Measurements from ENCODE around the gene PLD2.

Gene PLD2

DNA sequence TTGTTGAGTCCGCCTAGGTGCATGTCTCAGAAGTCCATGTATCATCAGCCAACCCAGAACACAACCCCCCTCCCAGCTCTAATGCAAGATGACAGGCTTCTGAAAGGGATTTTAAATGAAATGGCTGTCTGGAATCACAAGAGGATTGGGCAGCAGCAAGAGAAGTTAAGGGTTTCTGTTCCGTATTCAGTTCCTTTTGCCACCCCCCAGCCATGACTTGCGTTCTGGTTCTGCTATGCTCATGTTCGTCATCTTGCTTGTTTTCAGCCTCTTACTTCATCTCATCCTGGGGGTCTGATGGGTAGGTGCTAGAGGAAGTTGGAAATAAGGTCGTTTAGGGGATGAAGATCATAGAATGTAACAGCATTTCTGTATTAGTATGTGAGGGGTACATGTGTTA, 38.2 kb downstream of the PLD2 start:
- Histone ChIP-seq H3K4me2 (ENCODE audit: low read length) (no peak overlapping the region), H3K9me3 (ENCODE audit: control insufficient read depth, low read length) (no peaks in the 10 kb centered on the region), H3K4me1 (peaks cover 3% of the 10 kb centered on the region), H3K27me3 (ENCODE audit: control insufficient read depth, insufficient read depth, low read length) (no peaks in the 10 kb centered on the region), H2AFZ (no peak overlapping the region), H3K9ac (no peak overlapping the region), H3K36me3 (ENCODE audit: control insufficient read depth, insufficient read depth, low read length) (no peaks in the 10 kb centered on the region), H3K27ac (no peak overlapping the region), H3K79me2 (peaks cover 55% of the 10 kb centered on the region), H3K4me3 (ENCODE audit: low read depth, low read length) (no peak overlapping the region)
- TF ChIP-seq, protein P1, sequence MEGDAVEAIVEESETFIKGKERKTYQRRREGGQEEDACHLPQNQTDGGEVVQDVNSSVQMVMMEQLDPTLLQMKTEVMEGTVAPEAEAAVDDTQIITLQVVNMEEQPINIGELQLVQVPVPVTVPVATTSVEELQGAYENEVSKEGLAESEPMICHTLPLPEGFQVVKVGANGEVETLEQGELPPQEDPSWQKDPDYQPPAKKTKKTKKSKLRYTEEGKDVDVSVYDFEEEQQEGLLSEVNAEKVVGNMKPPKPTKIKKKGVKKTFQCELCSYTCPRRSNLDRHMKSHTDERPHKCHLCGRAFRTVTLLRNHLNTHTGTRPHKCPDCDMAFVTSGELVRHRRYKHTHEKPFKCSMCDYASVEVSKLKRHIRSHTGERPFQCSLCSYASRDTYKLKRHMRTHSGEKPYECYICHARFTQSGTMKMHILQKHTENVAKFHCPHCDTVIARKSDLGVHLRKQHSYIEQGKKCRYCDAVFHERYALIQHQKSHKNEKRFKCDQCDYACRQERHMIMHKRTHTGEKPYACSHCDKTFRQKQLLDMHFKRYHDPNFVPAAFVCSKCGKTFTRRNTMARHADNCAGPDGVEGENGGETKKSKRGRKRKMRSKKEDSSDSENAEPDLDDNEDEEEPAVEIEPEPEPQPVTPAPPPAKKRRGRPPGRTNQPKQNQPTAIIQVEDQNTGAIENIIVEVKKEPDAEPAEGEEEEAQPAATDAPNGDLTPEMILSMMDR (IDR thresholded peaks at IDR 0.05) = no peak

DNA sequence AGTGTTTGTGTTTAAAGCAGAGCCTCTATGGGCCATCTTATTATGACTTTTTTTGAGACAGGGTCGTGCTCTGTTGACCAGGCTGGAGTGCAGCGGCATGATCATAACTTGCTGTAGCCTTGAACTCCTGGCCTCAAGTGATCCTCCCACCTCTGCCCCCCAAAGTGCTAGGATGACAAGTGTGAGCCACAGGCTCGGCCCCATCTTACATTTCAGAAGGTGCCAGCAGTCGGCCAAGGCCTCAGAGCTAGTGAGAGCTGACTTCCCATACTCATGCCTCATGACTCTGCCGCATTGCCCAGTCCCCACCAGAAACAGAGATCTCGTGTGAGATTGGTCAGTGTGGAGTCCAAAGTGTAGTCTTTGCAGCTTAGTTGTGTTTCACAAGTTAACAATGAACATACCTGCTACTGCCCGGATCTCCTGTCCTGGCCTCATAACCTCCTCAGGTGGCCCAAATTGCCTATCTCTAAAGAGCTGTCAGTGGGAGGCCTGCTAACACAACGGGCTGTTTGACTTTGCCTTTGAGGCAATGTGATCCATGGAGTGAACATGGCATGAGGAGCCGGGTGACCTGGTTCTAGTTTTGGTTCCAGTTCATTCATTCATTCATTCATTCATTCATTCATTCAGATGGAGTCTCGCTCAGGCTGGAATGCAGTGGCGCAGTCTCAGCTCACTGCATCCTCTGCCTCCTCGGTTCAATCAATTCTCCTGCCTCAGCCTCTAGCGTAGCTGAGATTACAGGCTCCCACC, 39.9 kb downstream of the PLD2 start:
- Histone ChIP-seq H3K79me2 (peaks cover 51% of the 10 kb centered on the region), H3K27ac (no peak overlapping the region), H3K9me3 (ENCODE audit: control insufficient read depth, low read length) (no peaks in the 10 kb centered on the region), H3K9ac (no peak overlapping the region), H3K36me3 (ENCODE audit: control insufficient read depth, insufficient read depth, low read length) (no peaks in the 10 kb centered on the region), H3K4me3 (ENCODE audit: low read depth, low read length) (no peak overlapping the region), H2AFZ (no peak overlapping the region), H3K4me2 (ENCODE audit: low read length) (no peak overlapping the region), H3K27me3 (ENCODE audit: control insufficient read depth, insufficient read depth, low read length) (no peaks in the 10 kb centered on the region), H3K4me1 (peaks cover 9% of the 10 kb centered on the region)
- TF ChIP-seq, protein P1 (IDR thresholded peaks at IDR 0.05) = no peak

DNA sequence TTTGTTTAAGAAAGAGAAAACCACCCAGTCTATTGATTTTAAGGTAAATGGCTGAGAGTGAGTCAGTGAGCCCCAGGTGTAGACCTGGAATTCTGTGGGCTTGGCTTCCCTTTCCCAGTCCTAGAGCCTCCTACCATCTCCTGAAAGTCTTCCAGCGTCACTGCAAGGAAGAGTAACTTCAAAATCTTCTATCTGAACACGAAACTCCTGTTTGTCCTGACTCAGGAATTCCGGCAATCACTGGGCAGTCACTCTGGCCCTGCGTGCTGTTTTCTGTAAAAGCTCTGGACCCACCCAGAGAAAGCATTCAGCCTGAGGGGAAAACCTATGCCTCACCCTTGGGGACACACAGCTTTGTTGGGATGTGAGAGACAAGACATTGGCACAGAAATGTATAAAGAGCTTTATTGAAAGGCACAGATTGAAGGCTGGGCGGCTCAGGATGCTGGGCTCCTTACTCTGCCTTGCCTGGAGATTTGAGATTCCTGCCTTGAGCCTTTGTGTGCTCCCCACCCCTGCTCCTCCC, 42.1 kb downstream of the PLD2 start:
- no peaks in the 10 kb centered on the region for H3K27me3 ChIP-seq (ENCODE audit: control insufficient read depth, insufficient read depth, low read length)
- H3K27ac ChIP-seq = no peak overlapping the region
- H3K4me1 ChIP-seq = peaks cover 12% of the 10 kb centered on the region
- no peak overlapping the region for H3K4me2 ChIP-seq (ENCODE audit: low read length)
- H3K36me3 ChIP-seq (ENCODE audit: control insufficient read depth, insufficient read depth, low read length) = no peaks in the 10 kb centered on the region
- H3K9me3 ChIP-seq (ENCODE audit: control insufficient read depth, low read length) = no peaks in the 10 kb centered on the region
- H3K79me2 ChIP-seq = peaks cover 44% of the 10 kb centered on the region
- no peak overlapping the region for H3K9ac ChIP-seq
- H3K4me3 ChIP-seq (ENCODE audit: low read depth, low read length) = no peak overlapping the region
- no peak overlapping the region for H2AFZ ChIP-seq
- TF ChIP-seq, protein P1 (IDR thresholded peaks at IDR 0.05) = no peak

DNA sequence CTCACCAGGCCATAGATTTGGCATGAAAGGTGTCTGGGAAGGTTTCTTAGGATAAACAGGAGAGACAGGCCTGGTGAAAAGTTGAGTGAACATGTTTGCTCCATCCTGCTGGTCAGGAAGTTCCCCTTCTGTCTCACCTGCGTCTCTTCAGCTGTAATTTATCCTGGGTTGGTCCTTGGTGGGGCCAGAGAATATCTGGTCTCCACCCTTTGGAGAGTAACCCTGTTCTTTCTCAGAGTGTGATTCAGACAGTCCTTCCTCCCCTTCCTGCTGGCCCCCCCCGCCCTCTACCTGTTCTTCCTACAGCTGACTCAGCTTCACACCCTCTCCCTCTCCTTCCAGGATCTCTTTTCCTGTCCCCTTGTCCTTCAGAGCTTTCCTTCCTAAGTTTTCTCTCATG, 43.3 kb downstream of the PLD2 start:
- Histone ChIP-seq H3K79me2 (peaks cover 43% of the 10 kb centered on the region), H3K27ac (no peak overlapping the region)

More for the DNA sequence above, 43.3 kb downstream of the PLD2 start:
- Histone ChIP-seq H3K4me1 (peaks cover 12% of the 10 kb centered on the region), H2AFZ (no peak overlapping the region), H3K9me3 (ENCODE audit: control insufficient read depth, low read length) (no peaks in the 10 kb centered on the region), H3K4me2 (ENCODE audit: low read length) (peak overlapping the region; percentile 41), H3K36me3 (ENCODE audit: control insufficient read depth, insufficient read depth, low read length) (no peaks in the 10 kb centered on the region), H3K9ac (no peak overlapping the region), H3K27me3 (ENCODE audit: control insufficient read depth, insufficient read depth, low read length) (no peaks in the 10 kb centered on the region), H3K4me3 (ENCODE audit: low read depth, low read length) (no peak overlapping the region)
- TF ChIP-seq, protein P1 (IDR thresholded peaks at IDR 0.05) = no peak
